M059J (cell line): ENCODE data around the gene CBLN1. TPM values are rescaled to one million over a fixed set of nuclear protein-coding genes. Genes with fewer than 3 reads are reported as not detected.
"Not testable (repeated sequence)": the region's sequence is repeated elsewhere in the genome, so short reads cannot be mapped to it uniquely, and the experiment has no call there.

Experiments
- DNase-seq: peaks from one replicate; pipeline ENCODE4 v3.0.0-alpha.2; 2012; ENCODE audit warnings: low read depth
- total RNA-seq: library from RNA; depleted of rRNA; stranded (reverse); fragments of >200 nt; shearing (Covaris generic); gene quantifications from 2 replicates; pipeline ENCODE4 v1.2.3, GENCODE V29; 2014

Gene CBLN1
- total RNA-seq, 1 experiment from 2014 or later: not detected

GRCh38 chr16:49277766-49278566 lies 3.7 kb downstream of the CBLN1 start:
- no peak for DNase-seq

GRCh38 chr16:49277386-49277742 lies 4.3 kb downstream of the CBLN1 start:
- DNase-seq: no peak

- no peak for DNase-seq
Observed at GRCh38 chr16:49276646-49277385, 4.8 kb downstream of the CBLN1 start.

GRCh38 chr16:49275870-49276269 lies 5.8 kb downstream of the CBLN1 start:
- no peak for DNase-seq

GRCh38 chr16:49275050-49275730 lies 6.4 kb downstream of the CBLN1 start:
- DNase-seq: no peak

GRCh38 chr16:49274591-49274990 lies 7.0 kb downstream of the CBLN1 start:
- no peak for DNase-seq

GRCh38 chr16:49273771-49274170 lies 7.9 kb downstream of the CBLN1 start:
- DNase-seq: no peak

GRCh38 chr16:49271363-49271762 lies 10.3 kb downstream of the CBLN1 start:
- no peak for DNase-seq

GRCh38 chr16:49269201-49269600 lies 12.4 kb downstream of the CBLN1 start:
- DNase-seq: no peak

- no peak for DNase-seq
Observed at GRCh38 chr16:49268667-49269066, 13.0 kb downstream of the CBLN1 start.

- no peak for DNase-seq
Observed at GRCh38 chr16:49262501-49262900, 19.1 kb downstream of the CBLN1 start.

- DNase-seq: no peak
Observed at GRCh38 chr16:49261930-49262329, 19.7 kb downstream of the CBLN1 start.

GRCh38 chr16:49260956-49261530 lies 20.6 kb downstream of the CBLN1 start:
- no peak for DNase-seq

- DNase-seq: no peak
Observed at GRCh38 chr16:49260253-49260652, 21.4 kb downstream of the CBLN1 start.

- DNase-seq: no peak
Observed at GRCh38 chr16:49259330-49259729, 22.3 kb downstream of the CBLN1 start.

GRCh38 chr16:49250689-49251088 lies 30.9 kb downstream of the CBLN1 start:
- DNase-seq: no peak

- DNase-seq: no peak
Observed at GRCh38 chr16:49248227-49248626, 33.4 kb downstream of the CBLN1 start.

- no peak for DNase-seq
Observed at GRCh38 chr16:49236216-49236615, 45.4 kb downstream of the CBLN1 start.

- DNase-seq: not testable (repeated sequence)
Observed at GRCh38 chr16:49228335-49228734, 53.3 kb downstream of the CBLN1 start.
